SJSA1 (cell line): ENCODE data around the gene C16orf95. TPM values are rescaled to one million over a fixed set of nuclear protein-coding genes. Genes with fewer than 3 reads are reported as not detected.
A peak's percentile ranks its signal among the peaks of the same experiment; 100 is the strongest.

Experiments
- DNase-seq, 2 experiments: peaks; one replicate each; pipeline ENCODE4 v3.0.0-alpha.2; 2015 to 2020; ENCODE audit warnings: low spot score in 2 of 2, low read depth in 1 of 2
- H3K27ac ChIP-seq: fragments of 250-450 bp; sonication (Bioruptor Pico); 2 replicates; pipeline ENCODE4 v1.5.1; 2020; ENCODE audit warnings: mild to moderate bottlenecking, moderate library complexity
- H3K27me3 ChIP-seq: fragments of 250-450 bp; sonication (Bioruptor Pico); replicated peaks from 2 replicates; pipeline ENCODE4 v1.5.1; 2020; ENCODE audit warnings: mild to moderate bottlenecking, moderate library complexity
- H3K36me3 ChIP-seq: fragments of 250-450 bp; sonication (Bioruptor Pico); 2 replicates; pipeline ENCODE4 v1.5.1; 2020; ENCODE audit warnings: mild to moderate bottlenecking
- H3K4me1 ChIP-seq: fragments of 250-450 bp; sonication (Bioruptor Pico); replicated peaks from 2 replicates; pipeline ENCODE4 v1.6.1; 2021; ENCODE audit warnings: mild to moderate bottlenecking
- H3K4me3 ChIP-seq: fragments of 250-450 bp; sonication (Bioruptor Pico); 2 replicates; pipeline ENCODE4 v1.5.1; 2020; ENCODE audit warnings: mild to moderate bottlenecking
- H3K9me3 ChIP-seq: fragments of 250-450 bp; sonication (Bioruptor Pico); replicated peaks from 2 replicates; pipeline ENCODE4 v1.5.1; 2020; ENCODE audit warnings: mild to moderate bottlenecking
- total RNA-seq: library from RNA; depleted of rRNA; stranded (reverse); fragments of >200 nt; shearing (Covaris generic); gene quantifications from 2 replicates; pipeline ENCODE4 v1.2.3, GENCODE V29; 2014

The C16orf95 gene
- total RNA-seq, 1 experiment from 2014 or later, result 4.9 TPM

DNA sequence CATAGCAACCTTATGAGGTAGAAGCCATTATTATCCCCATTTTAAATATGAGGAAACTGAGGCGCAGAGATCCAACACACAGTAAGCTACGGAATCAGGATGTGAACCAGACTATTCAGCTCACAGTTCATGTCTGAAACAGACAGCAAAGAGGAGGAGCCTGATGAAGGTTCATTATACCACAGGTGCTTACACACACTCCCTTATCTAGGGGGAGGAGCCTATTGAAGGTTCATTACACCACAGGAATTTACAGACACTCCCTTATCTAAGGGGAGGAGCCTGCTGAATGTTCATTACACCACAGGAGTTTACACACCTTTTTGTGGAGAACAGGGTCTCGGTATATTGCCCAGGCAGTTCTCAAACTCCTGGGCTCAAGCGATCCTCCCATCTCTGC lies 21.9 kb downstream of the C16orf95 start:
- peaks cover 25% of the 10 kb centered on the region for H3K36me3 ChIP-seq
- no peak for DNase-seq
- no peaks in the 10 kb centered on the region for H3K27me3 ChIP-seq
- no peak overlapping the region for H3K27ac ChIP-seq
- H3K4me1 ChIP-seq, result 0 out of 2 replicates have a peak, but pooled peaks cover 4% of the 10 kb centered on the region
- no peak overlapping the region for H3K4me3 ChIP-seq
- peaks cover 7% of the 10 kb centered on the region; the same call in 1 of the 2 replicates for H3K9me3 ChIP-seq

DNA sequence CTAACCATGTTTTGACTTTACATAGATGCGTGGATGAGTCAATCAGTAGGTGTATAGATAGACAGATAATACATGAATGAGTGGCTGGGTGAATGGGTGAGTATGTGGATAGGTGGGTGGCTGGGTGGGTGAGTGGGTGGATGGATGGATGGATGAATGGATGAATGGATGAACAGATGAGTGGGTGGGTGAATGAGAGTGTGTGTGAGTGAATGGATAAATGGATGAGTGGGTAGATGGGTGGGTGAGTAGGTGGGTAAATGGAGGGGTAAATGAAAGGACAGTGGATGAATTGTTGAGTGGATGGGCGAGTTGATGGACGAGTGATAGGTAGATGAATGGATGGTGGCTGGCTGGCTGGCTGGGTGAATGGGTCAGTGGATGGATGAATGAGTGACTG lies 23.2 kb downstream of the C16orf95 start:
- no peaks in the 10 kb centered on the region for H3K27me3 ChIP-seq
- H3K27ac ChIP-seq, result no peak overlapping the region
- H3K4me1 ChIP-seq, result peaks cover 11% of the 10 kb centered on the region
- H3K9me3 ChIP-seq, result peaks cover 7% of the 10 kb centered on the region; the same call in 1 of the 2 replicates
- H3K36me3 ChIP-seq, result peaks cover 24% of the 10 kb centered on the region
- no peak for DNase-seq
- no peak overlapping the region for H3K4me3 ChIP-seq

DNA sequence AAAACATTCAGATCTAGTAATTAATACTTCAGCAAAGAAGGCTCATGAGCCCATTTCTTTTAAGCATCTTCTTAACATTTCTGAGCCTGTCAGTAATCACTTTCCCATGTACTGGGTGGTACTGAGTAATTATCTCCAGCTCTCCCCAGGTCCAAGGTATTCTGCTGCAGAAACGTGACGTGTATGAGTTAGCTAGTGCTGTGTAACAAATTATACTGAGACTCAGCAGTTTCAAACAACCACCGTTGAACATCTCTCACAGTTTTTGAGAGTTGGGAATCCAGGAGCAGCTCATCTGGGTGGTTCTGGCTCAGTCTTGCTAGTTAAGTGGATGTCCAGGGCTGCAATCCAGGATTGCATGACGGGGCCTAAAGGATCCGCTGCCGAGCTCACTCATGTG lies 25.2 kb downstream of the C16orf95 start:
- H3K4me3 ChIP-seq, result no peak overlapping the region
- peaks cover 6% of the 10 kb centered on the region; the same call in 1 of the 2 replicates for H3K36me3 ChIP-seq
- peaks cover 17% of the 10 kb centered on the region for H3K4me1 ChIP-seq
- H3K27ac ChIP-seq, result no peak overlapping the region
- H3K9me3 ChIP-seq, result peaks cover 7% of the 10 kb centered on the region; the same call in 1 of the 2 replicates
- DNase-seq, result no peak
- no peaks in the 10 kb centered on the region for H3K27me3 ChIP-seq

DNA sequence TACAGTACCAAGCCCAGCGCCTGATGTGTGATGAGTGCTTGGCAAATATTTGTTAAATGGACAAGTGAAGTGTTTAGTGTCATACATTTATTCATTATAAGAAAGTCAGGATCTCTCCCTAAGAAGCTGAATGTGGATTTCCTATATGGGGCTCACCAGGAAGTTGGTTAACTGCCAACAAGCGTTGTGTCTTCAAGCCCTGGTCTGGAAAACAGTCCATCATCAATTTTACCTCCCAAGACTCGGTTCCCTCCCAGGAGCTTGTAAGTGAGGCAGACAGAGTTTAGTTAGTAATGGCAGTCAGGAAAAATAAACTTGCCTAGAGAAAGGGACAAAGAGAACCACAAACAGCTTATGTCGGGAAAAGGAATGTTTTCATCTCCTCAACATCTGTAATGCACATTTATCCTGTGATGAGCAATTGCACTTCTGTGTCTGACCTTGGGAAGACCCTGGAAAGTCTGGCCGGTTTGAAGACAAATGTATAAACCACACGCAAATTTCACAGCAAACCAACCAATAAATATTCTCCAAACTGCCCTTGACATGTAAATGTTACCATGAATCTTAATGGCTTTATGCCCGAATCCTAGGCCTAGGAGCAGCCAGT lies 28.3 kb downstream of the C16orf95 start:
- H3K27ac ChIP-seq, result peak overlapping the region; percentile 4; the same call in 1 of the 2 replicates
- no peaks in the 10 kb centered on the region for H3K27me3 ChIP-seq
- H3K4me3 ChIP-seq, result no peak overlapping the region
- peaks cover 17% of the 10 kb centered on the region for H3K4me1 ChIP-seq
- DNase-seq, result peak; percentile 69 to 90
- H3K36me3 ChIP-seq, result peaks cover 6% of the 10 kb centered on the region; the same call in 1 of the 2 replicates
- peaks cover 7% of the 10 kb centered on the region; the same call in 1 of the 2 replicates for H3K9me3 ChIP-seq

GRCh38 chr16:87286839-87287626 lies 30.2 kb downstream of the C16orf95 start:
- Histone ChIP-seq H3K4me1 (peaks cover 17% of the 10 kb centered on the region), H3K27ac (no peak overlapping the region), H3K27me3 (no peaks in the 10 kb centered on the region), H3K4me3 (no peak overlapping the region), H3K36me3 (peaks cover 3% of the 10 kb centered on the region; the same call in 1 of the 2 replicates), H3K9me3 (peaks cover 3% of the 10 kb centered on the region; the same call in 1 of the 2 replicates)
- no peak for DNase-seq

DNA sequence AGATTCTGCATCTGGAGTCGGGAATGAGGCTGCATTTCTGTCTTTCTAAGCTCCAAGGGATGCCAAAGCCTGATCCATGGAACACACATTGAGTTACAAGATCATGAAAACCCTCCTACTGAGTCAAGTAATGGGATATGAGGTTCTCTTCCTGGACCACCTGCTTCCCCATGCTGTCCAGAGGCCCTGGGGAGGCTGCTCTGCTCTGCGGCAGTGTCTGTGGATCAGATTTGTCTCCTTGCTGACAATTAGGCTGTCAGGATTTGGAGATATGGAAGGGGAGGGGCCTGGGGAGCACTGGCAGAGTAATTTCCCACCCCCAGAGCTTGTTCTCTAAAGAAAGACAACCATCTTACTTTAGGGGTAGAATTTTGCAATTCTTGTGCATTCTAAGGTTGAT lies 33.0 kb downstream of the C16orf95 start:
- H3K4me1 ChIP-seq, result peaks cover 24% of the 10 kb centered on the region
- DNase-seq, result no peak
- no peaks in the 10 kb centered on the region for H3K27me3 ChIP-seq
- no peaks in the 10 kb centered on the region for H3K36me3 ChIP-seq
- H3K9me3 ChIP-seq, result no peaks in the 10 kb centered on the region
- H3K27ac ChIP-seq, result no peak overlapping the region
- no peak overlapping the region for H3K4me3 ChIP-seq

- H3K36me3 ChIP-seq, result no peaks in the 10 kb centered on the region
- H3K4me3 ChIP-seq, result no peak overlapping the region
- no peak for DNase-seq
- no peaks in the 10 kb centered on the region for H3K27me3 ChIP-seq
- H3K27ac ChIP-seq, result no peak overlapping the region
- H3K4me1 ChIP-seq, result peaks cover 57% of the 10 kb centered on the region
- no peaks in the 10 kb centered on the region for H3K9me3 ChIP-seq
Observed at GRCh38 chr16:87279094-87279658, 38.0 kb downstream of the C16orf95 start.

DNA sequence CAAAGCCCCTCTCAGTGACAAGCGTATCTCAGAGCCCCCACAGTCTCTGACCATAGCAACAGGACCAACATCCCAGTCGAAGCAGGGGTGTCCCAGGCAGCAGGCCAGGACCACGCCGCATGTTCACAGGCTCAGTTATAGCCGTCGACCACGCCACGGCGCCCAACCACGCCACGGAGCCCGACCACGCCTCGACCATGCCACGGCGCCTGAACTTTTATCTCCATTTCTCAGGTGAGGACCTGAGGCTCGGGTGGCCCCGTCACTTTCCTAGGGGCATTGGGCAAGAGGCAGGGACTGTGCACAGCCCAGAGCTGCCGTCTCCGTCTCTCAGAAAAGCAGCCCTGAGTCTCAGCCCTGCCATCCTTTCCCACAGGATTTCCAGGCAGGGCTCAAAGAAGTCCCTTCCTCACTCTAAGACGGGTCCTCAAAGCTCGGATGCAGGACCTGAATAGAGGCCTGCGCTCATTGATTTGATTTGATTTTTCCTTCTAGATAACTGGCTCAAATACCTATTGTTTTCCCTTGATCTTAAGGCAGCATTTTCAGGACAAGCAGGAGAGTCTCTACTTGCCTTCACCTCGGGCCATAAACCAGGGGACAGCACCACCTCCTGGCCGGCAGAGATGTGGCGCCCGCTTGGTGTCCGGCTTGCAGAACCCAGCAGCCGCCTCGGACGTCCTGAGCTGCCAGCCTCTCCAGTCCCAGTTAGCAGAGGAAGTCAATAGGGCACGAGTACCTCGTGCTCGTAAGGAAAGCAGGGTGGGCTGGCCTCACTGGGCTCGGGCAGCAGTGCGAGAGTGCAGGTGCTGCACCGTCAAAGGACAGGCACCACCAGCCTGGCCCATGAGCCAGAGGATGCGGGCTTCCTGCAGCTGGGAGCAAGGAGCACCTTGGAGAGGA lies 38.8 kb downstream of the C16orf95 start:
- H3K27ac ChIP-seq, result no peak overlapping the region
- H3K4me1 ChIP-seq, result peaks cover 58% of the 10 kb centered on the region
- no peak overlapping the region for H3K4me3 ChIP-seq

DNA sequence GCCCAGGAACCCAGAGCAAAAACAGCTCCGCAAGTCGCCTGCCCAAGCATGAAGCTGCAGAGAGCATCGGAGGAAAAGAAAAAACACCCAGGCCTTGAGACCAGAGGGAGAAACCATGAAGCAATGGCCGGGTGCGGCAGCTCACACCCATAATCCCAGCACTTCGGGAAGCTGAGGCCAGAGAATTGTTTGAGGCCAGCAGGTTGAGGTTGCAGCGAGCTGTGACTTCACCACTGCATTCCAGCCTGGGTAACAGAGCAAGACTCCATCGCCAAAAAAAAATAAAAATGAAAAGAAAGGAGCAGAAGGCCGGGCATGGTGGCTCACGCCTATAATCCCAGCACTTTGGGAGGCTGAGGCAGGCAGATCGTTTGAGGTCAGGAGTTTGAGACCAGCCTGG lies 40.3 kb downstream of the C16orf95 start:
- Histone ChIP-seq H3K4me3 (no peak overlapping the region), H3K27me3 (no peaks in the 10 kb centered on the region), H3K27ac (no peak overlapping the region), H3K36me3 (no peaks in the 10 kb centered on the region), H3K9me3 (no peaks in the 10 kb centered on the region), H3K4me1 (peaks cover 66% of the 10 kb centered on the region)
- DNase-seq, result no peak

More for the DNA sequence above, 38.8 kb downstream of the C16orf95 start:
- DNase-seq, result peak; percentile 73 to 81
- H3K36me3 ChIP-seq, result no peaks in the 10 kb centered on the region
- no peaks in the 10 kb centered on the region for H3K9me3 ChIP-seq
- no peaks in the 10 kb centered on the region for H3K27me3 ChIP-seq

DNA sequence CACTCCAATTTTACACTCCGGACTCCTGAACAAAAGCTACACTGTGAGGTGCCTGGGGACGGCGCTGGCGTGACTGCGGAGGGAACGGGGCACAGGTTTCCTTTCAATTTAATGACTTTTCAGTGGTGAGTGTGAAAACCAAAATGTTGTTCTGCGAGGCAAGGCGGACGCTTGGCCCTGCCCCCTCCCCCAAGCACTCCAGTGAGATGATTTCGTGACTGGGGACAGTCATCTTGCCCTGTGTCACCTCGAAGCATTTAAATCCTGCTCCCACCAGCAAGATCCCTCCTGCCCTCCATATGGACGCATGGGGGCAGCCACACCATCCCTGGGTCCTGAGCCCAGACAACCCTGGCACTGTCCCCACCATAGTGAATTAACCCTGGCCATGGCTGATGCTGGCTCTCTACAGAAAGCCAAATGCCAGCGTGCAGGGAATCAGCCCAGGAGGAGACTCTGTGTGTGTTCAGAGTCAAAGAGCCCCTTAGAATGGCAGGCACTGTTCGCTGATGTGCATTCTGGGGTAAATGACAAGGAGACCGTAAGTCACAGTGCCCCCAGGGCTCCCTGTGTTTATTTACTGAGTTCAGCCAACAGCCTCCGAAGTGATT lies 41.0 kb downstream of the C16orf95 start:
- Histone ChIP-seq H3K36me3 (no peaks in the 10 kb centered on the region), H3K27me3 (no peaks in the 10 kb centered on the region), H3K4me1 (peaks cover 66% of the 10 kb centered on the region), H3K27ac (no peak overlapping the region), H3K9me3 (no peaks in the 10 kb centered on the region), H3K4me3 (no peak overlapping the region)
- no peak for DNase-seq

DNA sequence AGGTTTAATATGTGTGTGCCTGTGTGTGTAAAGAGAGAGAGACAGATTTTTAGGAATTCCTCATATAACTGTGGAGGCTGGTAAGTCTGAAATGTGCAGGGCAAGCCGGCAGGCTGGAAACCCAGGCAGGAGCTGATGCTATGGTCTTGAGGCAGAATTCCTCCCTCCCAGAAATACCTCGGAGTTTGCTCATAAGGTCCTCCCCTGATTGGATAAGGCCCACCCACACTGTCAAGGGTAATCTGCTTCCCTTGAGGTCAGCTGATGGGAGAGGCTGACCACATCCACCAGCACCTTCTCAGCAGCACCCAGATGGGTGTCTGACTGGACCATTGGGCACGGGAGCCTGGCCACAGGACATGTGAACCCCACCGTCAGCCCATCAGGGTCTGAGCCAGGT lies 42.4 kb downstream of the C16orf95 start:
- Histone ChIP-seq H3K27ac (no peak overlapping the region), H3K27me3 (no peaks in the 10 kb centered on the region), H3K9me3 (no peaks in the 10 kb centered on the region), H3K4me3 (no peak overlapping the region), H3K36me3 (no peaks in the 10 kb centered on the region), H3K4me1 (peaks cover 69% of the 10 kb centered on the region)
- DNase-seq, result peak; percentile 53 to 61

DNA sequence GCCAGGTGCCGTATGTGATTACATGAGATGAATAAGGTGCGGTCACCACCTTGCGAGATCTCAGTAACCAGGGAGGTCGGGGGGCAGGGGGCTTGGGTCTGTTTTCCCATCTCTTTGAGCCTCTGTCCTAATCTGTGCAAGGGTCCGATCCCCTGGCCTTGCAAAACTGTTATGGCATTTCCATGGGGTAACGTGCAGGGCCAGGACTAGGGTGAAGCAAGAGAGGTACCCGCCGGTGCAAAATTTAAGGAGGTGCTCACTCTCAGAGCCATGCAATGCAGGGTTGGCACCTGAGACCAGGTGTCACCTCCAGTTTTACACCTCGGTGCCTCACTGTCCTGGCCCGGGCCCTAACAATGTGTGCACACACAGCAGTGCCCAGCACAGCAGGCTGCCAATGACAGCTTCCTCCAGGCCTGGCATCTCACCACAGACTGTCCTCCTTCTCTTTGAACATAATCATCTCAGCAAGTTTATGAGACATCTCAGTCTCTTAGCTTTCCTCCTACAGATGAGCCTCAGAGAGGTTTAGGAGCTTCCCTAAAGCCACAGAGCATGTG lies 43.6 kb downstream of the C16orf95 start:
- H3K9me3 ChIP-seq, result no peaks in the 10 kb centered on the region
- H3K27me3 ChIP-seq, result no peaks in the 10 kb centered on the region
- H3K4me3 ChIP-seq, result no peak overlapping the region
- H3K27ac ChIP-seq, result no peak overlapping the region
- DNase-seq, result no peak
- no peaks in the 10 kb centered on the region for H3K36me3 ChIP-seq
- H3K4me1 ChIP-seq, result peaks cover 65% of the 10 kb centered on the region

GRCh38 chr16:87271256-87271655 lies 45.9 kb downstream of the C16orf95 start:
- Histone ChIP-seq H3K4me1 (peaks cover 63% of the 10 kb centered on the region), H3K9me3 (no peaks in the 10 kb centered on the region), H3K36me3 (no peaks in the 10 kb centered on the region), H3K4me3 (no peak overlapping the region), H3K27me3 (no peaks in the 10 kb centered on the region), H3K27ac (peak overlapping the region; percentile 6; the same call in 1 of the 2 replicates)
- peak; percentile 64 to 68 for DNase-seq
